Hepatocyte (in vitro differentiated cells): ENCODE measurements around the gene PAFAH2.

ENCODE experiments used
- CTCF ChIP-seq: fragments of 200-600 bp; sonication (generic); IDR thresholded peaks from 2 replicates; pipeline ENCODE4 v1.5.1; 2016; ENCODE audit warnings: antibody characterized with exemption, mild to moderate bottlenecking; ENCODE audit not compliant: poor library complexity
- EZH2 ChIP-seq: fragments of 200-600 bp; sonication (generic); IDR thresholded peaks from 2 replicates; pipeline ENCODE4 v1.6.1; 2016; ENCODE audit warnings: antibody characterized with exemption, mild to moderate bottlenecking, borderline replicate concordance
- EZH2phosphoT487 ChIP-seq: fragments of 200-600 bp; sonication (generic); IDR thresholded peaks from one replicate; pipeline ENCODE4 v1.6.1; 2018; ENCODE audit warnings: antibody characterized with exemption, mild to moderate bottlenecking, low read depth, moderate library complexity; ENCODE audit not compliant: unreplicated experiment, severe bottlenecking

- TF ChIP-seq CTCF (no peak), EZH2 (no peak), EZH2phosphoT487 (no peak)
Observed at GRCh38 chr1:25990702-25991395, 7.0 kb downstream of the PAFAH2 start.
